HepG2 (cell line): ENCODE measurements around the gene ZNF506. TPM values are rescaled to one million over a fixed set of nuclear protein-coding genes. Genes with fewer than 3 reads are reported as not detected.
"Not testable (repeated sequence)": the region's sequence is repeated elsewhere in the genome, so short reads cannot be mapped to it uniquely, and the experiment has no call there.

Experiments
- ATAC-seq: fragments of 200-7000 bp; cut with Tn5 transposase; 3 replicates; pipeline ENCODE4 v1.9.1; 2020; ENCODE audit warnings: mild to moderate bottlenecking, moderate library complexity
- BruUV-seq: library from RNA; stranded (reverse); fragments of 400-500 nt; replicated peaks from 2 replicates; lab custom pipeline; 2021; lab: Mats Ljungman, UMichigan
- CTCF ChIA-PET: fragments of 300-600 bp; formaldehyde crosslinking; extraction: SDS; loops from one replicate; lab custom pipeline; 2021; ENCODE audit warnings: low total read pairs, inconsistent platforms, low intra/inter-chr PET ratio; lab: Yijun Ruan, JAX
- POLR2A ChIA-PET: fragments of 350-600 bp; sonication (Branson Sonifier 250); formaldehyde crosslinking; loops from one replicate; lab custom pipeline; 2020; ENCODE audit warnings: antibody characterized with exemption, inconsistent platforms; lab: Yijun Ruan, JAX
- DNase-seq: peaks from one replicate; pipeline ENCODE4 v3.0.0-alpha.2; 2015; ENCODE audit warnings: low spot score
- FAIRE-seq: peaks from 3 replicates; lab custom pipeline; 2011; peaks lifted over from hg19 to GRCh38; lab: Jason Lieb, UNC
- H2AFZ ChIP-seq: one replicate; pipeline ENCODE4 v1.6.1; 2011; ENCODE audit warnings: low read length, inconsistent platforms
- H3K27ac ChIP-seq: fragments of 300-600 bp; 3 replicates; pipeline ENCODE4 v1.8.0; 2011; ENCODE audit warnings: mixed run types, mild to moderate bottlenecking, mixed read lengths, low read length, inconsistent platforms; ENCODE audit not compliant: insufficient read depth; ENCODE audit errors: extremely low read length
- H3K27me3 ChIP-seq, 2 experiments: fragments of 200-600 bp in 1 of 2; 2 replicates in 1 of 2; 3 replicates in 1 of 2; pipeline versions ENCODE4 v1.6.0 to v1.8.0; 2011; ENCODE audit warnings: low read length in 2 of 2, mild to moderate bottlenecking in 2 of 2, moderate library complexity in 2 of 2, inconsistent platforms in 1 of 2; ENCODE audit not compliant: insufficient read depth in 2 of 2, control insufficient read depth in 1 of 2
- H3K36me3 ChIP-seq, 2 experiments: fragments of 200-600 bp in 1 of 2; replicated peaks in 1 of 2; 2 replicates in 1 of 2; 3 replicates in 1 of 2; pipeline versions ENCODE4 v1.5.1 to v1.8.0; 2011; ENCODE audit warnings: low read length in 2 of 2, inconsistent platforms in 1 of 2; ENCODE audit not compliant: insufficient read depth in 2 of 2, control insufficient read depth in 1 of 2
- H3K4me1 ChIP-seq: 2 replicates; pipeline ENCODE4 v1.5.1; 2012; ENCODE audit warnings: low read length, inconsistent platforms; ENCODE audit not compliant: insufficient read depth
- H3K4me2 ChIP-seq: 2 replicates; pipeline ENCODE4 v1.6.0; 2011; ENCODE audit warnings: low read depth, low read length, inconsistent platforms
- H3K4me3 ChIP-seq, 3 experiments: fragments of 200-600 bp in 1 of 3; sonication (generic), shearing (Covaris generic) in 1 of 3; replicated peaks in 1 of 3; 2 replicates each; pipeline ENCODE4 v1.5.1; 2011 to 2016; ENCODE audit warnings: low read length in 3 of 3, inconsistent platforms in 2 of 3, low read depth in 2 of 3, mild to moderate bottlenecking in 2 of 3, control low read depth in 1 of 3, mixed read lengths in 1 of 3; ENCODE audit not compliant: insufficient read depth in 1 of 3
- H3K79me2 ChIP-seq: one replicate; pipeline ENCODE4 v1.6.1; 2011; ENCODE audit warnings: low read length, inconsistent platforms; ENCODE audit not compliant: insufficient read depth
- H3K9ac ChIP-seq: 2 replicates; pipeline ENCODE4 v1.6.0; 2011; ENCODE audit warnings: mild to moderate bottlenecking, low read depth, low read length, inconsistent platforms; ENCODE audit not compliant: insufficient read depth
- H3K9me3 ChIP-seq: 2 replicates; pipeline ENCODE4 v1.5.1; 2012; ENCODE audit warnings: mild to moderate bottlenecking, low read length
- H4K20me1 ChIP-seq: 2 replicates; pipeline ENCODE4 v1.6.0; 2011; ENCODE audit warnings: inconsistent platforms, mild to moderate bottlenecking, low read length, moderate library complexity; ENCODE audit not compliant: insufficient read depth
- DRAP1 ChIP-seq: IDR thresholded peaks from 2 replicates; pipeline ENCODE4 v1.6.1; 2016; ENCODE audit warnings: missing genetic modification reagents, missing compliant biosample characterization
- HDAC6 ChIP-seq: fragments of 200-600 bp; sonication (generic); IDR thresholded peaks from 2 replicates; pipeline ENCODE4 v1.7.0; 2017; ENCODE audit warnings: mild to moderate bottlenecking, antibody characterized with exemption, low read length, low read depth
- SNAPC2 ChIP-seq: sonication (generic); formaldehyde crosslinking; IDR thresholded peaks from 2 replicates; pipeline ENCODE4 v1.8.1; 2022; ENCODE audit warnings: mild to moderate bottlenecking, missing genetic modification reagents
- ZFP82 ChIP-seq: sonication (generic); formaldehyde crosslinking; IDR thresholded peaks from 2 replicates; pipeline ENCODE4 v1.5.1; 2020; ENCODE audit warnings: mild to moderate bottlenecking, missing genetic modification reagents, borderline replicate concordance
- ZFY ChIP-seq: sonication (generic); formaldehyde crosslinking; IDR thresholded peaks from 2 replicates; pipeline ENCODE4 v1.4.0; 2020; ENCODE audit warnings: missing genetic modification reagents
- ZNF274 ChIP-seq: sonication (generic); formaldehyde crosslinking; IDR thresholded peaks from 2 replicates; pipeline ENCODE4 v1.5.1; 2020; ENCODE audit warnings: mild to moderate bottlenecking, missing genetic modification reagents
- ZNF337 ChIP-seq: sonication (generic); formaldehyde crosslinking; IDR thresholded peaks from 2 replicates; pipeline ENCODE4 v1.5.1; 2020; ENCODE audit warnings: missing genetic modification reagents, low read depth, mild to moderate bottlenecking, borderline replicate concordance
- ZNF414 ChIP-seq: sonication (generic); formaldehyde crosslinking; IDR thresholded peaks from 2 replicates; pipeline ENCODE4 v1.5.0; 2020; ENCODE audit warnings: missing genetic modification reagents
- ZNF597 ChIP-seq: sonication (generic); formaldehyde crosslinking; IDR thresholded peaks from 2 replicates; pipeline ENCODE4 v1.5.0; 2020; ENCODE audit warnings: missing genetic modification reagents
- ZNF615 ChIP-seq: sonication (generic); formaldehyde crosslinking; IDR thresholded peaks from 2 replicates; pipeline ENCODE4 v1.5.0; 2020; ENCODE audit warnings: mild to moderate bottlenecking, missing genetic modification reagents, borderline replicate concordance
- ZNF768 ChIP-seq: sonication (generic); formaldehyde crosslinking; IDR thresholded peaks from 2 replicates; pipeline ENCODE4 v1.4.0; 2020; ENCODE audit warnings: missing genetic modification reagents
- ZXDC ChIP-seq: sonication (generic); formaldehyde crosslinking; IDR thresholded peaks from 2 replicates; pipeline ENCODE4 v1.5.0; 2020; ENCODE audit warnings: mild to moderate bottlenecking, missing genetic modification reagents
- WGBS: methylation state at CpG from one replicate; pipeline ENCODE4 v1.1.6; 2017; ENCODE audit warnings: low lambda C conversion rate; 5-methylcytosine and 5-hydroxymethylcytosine counted together
- in situ Hi-C: cut with HindIII; loops from 2 replicates; pipeline ENCODE4 v1.10.0; 2017; ENCODE audit warnings: low pct_unique_long_range_greater_than_20kb; ENCODE audit not compliant: extremely low pct_ligation_motif_present
- intact Hi-C: fragments of 100-400 bp; cut with micrococcal nuclease; formaldehyde crosslinking; loops from one replicate; pipeline ENCODE4 v1.10.0; 2022; ENCODE audit not compliant: unreplicated experiment
- polyA plus RNA-seq, 8 experiments: library from polyadenylated mRNA; depleted of rRNA in 3 of 8; stranded (reverse) in 7 of 8; unstranded in 1 of 8; fragments of >200 nt; fragmentation: Illumina TruSeq in 4 of 8; extraction: Trizol in 4 of 8; gene quantifications; 2 replicates each; pipeline versions ENCODE4 v1.2.1 to v1.2.3, GENCODE V29; 2011 to 2016; ENCODE audit warnings: low read depth in 4 of 8, missing spikeins in 1 of 8, mixed read lengths in 1 of 8; ENCODE audit not compliant: insufficient read depth in 1 of 8
- total RNA-seq, 5 experiments: library from RNA; depleted of rRNA; stranded (reverse); fragments of >200 nt; fragmentation: Illumina TruSeq; extraction: Trizol; gene quantifications; 2 replicates each; pipeline ENCODE4 v1.2.3, GENCODE V29; 2016; ENCODE audit warnings: low read depth in 1 of 5

The ZNF506 gene
- total and polyA plus RNA-seq, 2 of the 13 experiments (the other 11 are each of a cell fraction or from before 2014, with no cell fraction given) = not detected

- H3K9me3 ChIP-seq = no peaks in the 10 kb centered on the region
- FAIRE-seq = no peak
- H4K20me1 ChIP-seq = no peaks in the 10 kb centered on the region
- no peak overlapping the region for H3K27ac ChIP-seq
- DNase-seq = no peak
- H3K79me2 ChIP-seq = peaks cover 10% of the 10 kb centered on the region
- no peak overlapping the region for H3K9ac ChIP-seq
- H3K4me2 ChIP-seq = no peak overlapping the region
- H3K4me1 ChIP-seq = peaks cover 30% of the 10 kb centered on the region
- no peak overlapping the region for H3K4me3 ChIP-seq
- no peak overlapping the region for H2AFZ ChIP-seq
- CTCF ChIA-PET = no interaction called here
- ATAC-seq = no peak
- TF ChIP-seq ZNF768 (CRISPR knock-in tag) = no peak
- no peak for TF ChIP-seq SNAPC2
- TF ChIP-seq ZFP82 (CRISPR knock-in tag) = no peak
- TF ChIP-seq ZNF414 = no peak
- no peak for TF ChIP-seq ZNF274 (CRISPR knock-in tag)
- TF ChIP-seq ZXDC (CRISPR knock-in tag) = no peak
- no peak for TF ChIP-seq ZFY (CRISPR knock-in tag)
- no peak for TF ChIP-seq ZNF615 (CRISPR knock-in tag)
- no peak for TF ChIP-seq HDAC6
- no peak for TF ChIP-seq ZNF337
- TF ChIP-seq ZNF597 = no peak
- TF ChIP-seq DRAP1 (CRISPR knock-in tag) = no peak
- in situ Hi-C loops (no loop called here), intact Hi-C loops (loop anchor here (5.0 kb wide), 1 partner anchor 93 kb away; the partner anchor contains the start of gene ZNF253)
- no peaks in the 10 kb centered on the region; a peak in 1 of 5 replicates for H3K27me3 ChIP-seq
- no TSS peak for BruUV-seq
- no peaks in the 10 kb centered on the region for H3K36me3 ChIP-seq
- POLR2A ChIA-PET = no interaction called here
- WGBS = 84% methylated on average over 14 of the region's 14 CpGs
Measured at GRCh38 chr19:19774354-19775033, 47.1 kb downstream of the ZNF506 start.

- H3K79me2 ChIP-seq, in situ Hi-C loops, H3K27ac ChIP-seq, H4K20me1 ChIP-seq, H3K4me1 ChIP-seq, H3K27me3 ChIP-seq, BruUV-seq, H3K4me2 ChIP-seq, H3K36me3 ChIP-seq, POLR2A ChIA-PET, CTCF ChIA-PET, H3K9me3 ChIP-seq, ATAC-seq, H3K4me3 ChIP-seq, DNase-seq, H3K9ac ChIP-seq, H2AFZ ChIP-seq, FAIRE-seq, intact Hi-C loops: not testable (repeated sequence)
- WGBS = 70% methylated on average over 10 of the region's 10 CpGs
Measured at GRCh38 chr19:19771963-19772362, 49.6 kb downstream of the ZNF506 start.
